Stimulated activated effector memory CD8-positive, alpha-beta T cell treated with anti-CD3 and anti-CD28 coated beads, Interleukin-12 subunit alpha, Interleukin-12 subunit beta, amount 100 ng/mL, for 72 hours (primary cell): ENCODE measurements around the gene ATR.
"Not testable (repeated sequence)": the region's sequence is repeated elsewhere in the genome, so short reads cannot be mapped to it uniquely, and the experiment has no call there.

Experiments
- ATAC-seq: fragments of 150-1000 bp; cut with Tn5 transposase; 2 replicates; pipeline ENCODE4 v1.10.0; 2021
- DNase-seq, 2 donors: peaks; one replicate each; pipeline ENCODE4 v3.0.0; 2021 to 2022; ENCODE audit warnings: low spot score in 2 of 2
- H3K27ac Mint-ChIP-seq: one replicate; pipeline ENCODE4 v1.8.0; 2022; ENCODE audit warnings: mild to moderate bottlenecking, mixed read lengths
- H3K36me3 Mint-ChIP-seq: one replicate; pipeline ENCODE4 v1.8.0; 2022; ENCODE audit warnings: mild to moderate bottlenecking, mixed read lengths
- H3K4me1 Mint-ChIP-seq: one replicate; pipeline ENCODE4 v1.8.0; 2022; ENCODE audit warnings: mixed read lengths
- H3K4me3 Mint-ChIP-seq: one replicate; pipeline ENCODE4 v1.8.0; 2022; ENCODE audit warnings: mild to moderate bottlenecking, mixed read lengths
- H3K9me3 Mint-ChIP-seq: one replicate; pipeline ENCODE4 v1.8.0; 2022; ENCODE audit warnings: mixed read lengths

The ATR gene

GRCh38 chr3:142602619-142603385 is 24.3 kb upstream of the ATR start:
- Mint-ChIP-seq H3K27ac (no peak overlapping the region), H3K4me1 (peaks cover 6% of the 10 kb centered on the region), H3K9me3 (no peaks in the 10 kb centered on the region), H3K4me3 (no peak overlapping the region), H3K36me3 (no peaks in the 10 kb centered on the region)
- DNase-seq (no peak), ATAC-seq (no peak)

GRCh38 chr3:142601713-142602112 is 23.2 kb upstream of the ATR start:
- H3K4me1 Mint-ChIP-seq, result peaks cover 15% of the 10 kb centered on the region
- H3K36me3 Mint-ChIP-seq, result no peaks in the 10 kb centered on the region
- DNase-seq, result no peak
- H3K27ac Mint-ChIP-seq, result no peak overlapping the region
- no peak for ATAC-seq
- H3K4me3 Mint-ChIP-seq, result no peak overlapping the region
- H3K9me3 Mint-ChIP-seq, result no peaks in the 10 kb centered on the region

GRCh38 chr3:142597906-142598305 is 19.4 kb upstream of the ATR start:
- DNase-seq, result no peak
- H3K4me3 Mint-ChIP-seq, result peak overlapping the region; percentile 2
- H3K27ac Mint-ChIP-seq, result no peak overlapping the region

GRCh38 chr3:142596726-142597088 is 18.2 kb upstream of the ATR start:
- Mint-ChIP-seq H3K36me3 (no peaks in the 10 kb centered on the region), H3K4me3 (peak overlapping the region; percentile 95), H3K4me1 (peaks cover 24% of the 10 kb centered on the region), H3K9me3 (no peaks in the 10 kb centered on the region), H3K27ac (peak overlapping the region; percentile 89)
- ATAC-seq (no peak), DNase-seq (no peak)

More at GRCh38 chr3:142597906-142598305, 19.4 kb upstream of the ATR start:
- peaks cover 24% of the 10 kb centered on the region for H3K4me1 Mint-ChIP-seq
- ATAC-seq, result no peak
- H3K9me3 Mint-ChIP-seq, result no peaks in the 10 kb centered on the region
- no peaks in the 10 kb centered on the region for H3K36me3 Mint-ChIP-seq

- peak; percentile 96 for ATAC-seq
- Mint-ChIP-seq H3K36me3 (no peaks in the 10 kb centered on the region), H3K4me3 (peak within 1 kb of the TSS; percentile 95), H3K4me1 (peaks cover 24% of the 10 kb centered on the region), H3K9me3 (no peaks in the 10 kb centered on the region), H3K27ac (peak within 1 kb of the TSS; percentile 89)
- DNase-seq, result peak; percentile 97 to 98
Observed at GRCh38 chr3:142595951-142596725, 17.6 kb upstream of the ATR start, which contains the start of gene PLS1. Gene PLS1, plus strand, starts transcription at chr3:142596393. Its CDS starts 67,845 bp downstream, at chr3:142664238.

- H3K27ac Mint-ChIP-seq, result peak overlapping the region; percentile 89
- no peak for DNase-seq
- H3K36me3 Mint-ChIP-seq, result no peaks in the 10 kb centered on the region
- H3K4me1 Mint-ChIP-seq, result peaks cover 24% of the 10 kb centered on the region
- peak overlapping the region; percentile 95 for H3K4me3 Mint-ChIP-seq
- ATAC-seq, result no peak
- H3K9me3 Mint-ChIP-seq, result no peaks in the 10 kb centered on the region
Observed at GRCh38 chr3:142595581-142595950, 17.0 kb upstream of the ATR start.

- H3K9me3 Mint-ChIP-seq, result no peaks in the 10 kb centered on the region
- no peak overlapping the region for H3K27ac Mint-ChIP-seq
- peaks cover 24% of the 10 kb centered on the region for H3K4me1 Mint-ChIP-seq
- ATAC-seq (no peak), DNase-seq (no peak)
- H3K4me3 Mint-ChIP-seq, result peak overlapping the region; percentile 95
- no peaks in the 10 kb centered on the region for H3K36me3 Mint-ChIP-seq
Observed at GRCh38 chr3:142595141-142595540, 16.6 kb upstream of the ATR start.

GRCh38 chr3:142592268-142592667 is 13.7 kb upstream of the ATR start:
- H3K4me3 Mint-ChIP-seq, H3K27ac Mint-ChIP-seq, H3K36me3 Mint-ChIP-seq, DNase-seq, H3K9me3 Mint-ChIP-seq, ATAC-seq: not testable (repeated sequence)
- peaks cover 13% of the 10 kb centered on the region for H3K4me1 Mint-ChIP-seq

GRCh38 chr3:142588703-142589102 is 10.2 kb upstream of the ATR start:
- no peaks in the 10 kb centered on the region for H3K4me1 Mint-ChIP-seq
- H3K9me3 Mint-ChIP-seq, result no peaks in the 10 kb centered on the region
- ATAC-seq (no peak), DNase-seq (no peak)
- H3K36me3 Mint-ChIP-seq, result no peaks in the 10 kb centered on the region
- H3K27ac Mint-ChIP-seq, result no peak overlapping the region
- no peak overlapping the region for H3K4me3 Mint-ChIP-seq

- Mint-ChIP-seq H3K4me1 (no peaks in the 10 kb centered on the region), H3K27ac (no peak overlapping the region), H3K4me3 (no peak overlapping the region), H3K9me3 (no peaks in the 10 kb centered on the region), H3K36me3 (no peaks in the 10 kb centered on the region)
- no peak for DNase-seq
- peak; percentile 64 for ATAC-seq
Observed at GRCh38 chr3:142586803-142587406, 8.4 kb upstream of the ATR start.

GRCh38 chr3:142581070-142581469 is 2.5 kb upstream of the ATR start:
- DNase-seq, H3K4me3 Mint-ChIP-seq, H3K36me3 Mint-ChIP-seq, ATAC-seq, H3K27ac Mint-ChIP-seq, H3K9me3 Mint-ChIP-seq: not testable (repeated sequence)
- peaks cover 22% of the 10 kb centered on the region for H3K4me1 Mint-ChIP-seq

- peak overlapping the region; percentile 94 for H3K27ac Mint-ChIP-seq
- peak overlapping the region; percentile 92 for H3K4me3 Mint-ChIP-seq
- no peak for DNase-seq
- H3K4me1 Mint-ChIP-seq, result peaks cover 32% of the 10 kb centered on the region
- no peaks in the 10 kb centered on the region for H3K9me3 Mint-ChIP-seq
- H3K36me3 Mint-ChIP-seq, result peaks cover 13% of the 10 kb centered on the region
- ATAC-seq, result no peak
Observed at GRCh38 chr3:142580061-142580423, 1.5 kb upstream of the ATR start.

- H3K27ac Mint-ChIP-seq, result peak overlapping the region; percentile 94
- DNase-seq, result peak in 1 of 2 donors; percentile 55
- no peak for ATAC-seq
- H3K4me3 Mint-ChIP-seq, result peak overlapping the region; percentile 92
- H3K4me1 Mint-ChIP-seq, result peaks cover 44% of the 10 kb centered on the region
- H3K9me3 Mint-ChIP-seq, result no peaks in the 10 kb centered on the region
- H3K36me3 Mint-ChIP-seq, result peaks cover 23% of the 10 kb centered on the region
Observed at GRCh38 chr3:142577696-142578328, 721 bp downstream of the ATR start.

GRCh38 chr3:142576792-142577191 is 1.7 kb downstream of the ATR start:
- H3K27ac Mint-ChIP-seq, result peak overlapping the region; percentile 94
- no peaks in the 10 kb centered on the region for H3K9me3 Mint-ChIP-seq
- peaks cover 44% of the 10 kb centered on the region for H3K4me1 Mint-ChIP-seq
- ATAC-seq, result no peak
- peaks cover 23% of the 10 kb centered on the region for H3K36me3 Mint-ChIP-seq
- peak overlapping the region; percentile 92 for H3K4me3 Mint-ChIP-seq
- DNase-seq, result no peak

GRCh38 chr3:142574665-142575064 is 3.9 kb downstream of the ATR start:
- Mint-ChIP-seq H3K27ac (peak overlapping the region; percentile 33), H3K9me3 (no peaks in the 10 kb centered on the region), H3K4me1 (peaks cover 44% of the 10 kb centered on the region), H3K4me3 (no peak overlapping the region), H3K36me3 (peaks cover 30% of the 10 kb centered on the region)
- ATAC-seq, result no peak
- no peak for DNase-seq
